ENCODE results near the gene P4HA3. TPM values are rescaled to one million over a fixed set of nuclear protein-coding genes. Genes with fewer than 3 reads are reported as not detected.

Gene P4HA3
- total and polyA plus RNA-seq, 8 donors = 1.3 to 12.1 (median 2.5) TPM

DNA sequence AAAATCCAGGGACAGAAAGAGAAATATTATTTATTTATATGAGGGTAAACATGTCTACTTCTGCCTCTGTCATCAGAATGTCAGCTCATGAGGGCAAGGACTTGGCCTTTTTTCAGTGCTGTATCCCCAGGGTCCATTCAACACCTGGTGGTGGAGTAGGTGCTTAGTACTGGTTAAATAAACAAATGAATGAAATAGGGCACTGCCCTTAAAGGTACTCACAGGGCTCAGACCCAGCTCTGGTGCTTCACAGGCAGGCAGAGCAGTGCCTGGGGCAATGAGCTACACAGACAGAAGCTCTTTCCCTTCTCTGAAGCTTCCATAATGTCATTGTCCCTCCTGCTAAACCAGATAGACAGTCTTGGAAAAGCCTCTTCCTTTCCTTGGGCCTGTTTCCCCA is 30.9 kb downstream of the P4HA3 start:
- ATAC-seq (peak; percentile 74), DNase-seq (no peak)
- Histone ChIP-seq H3K4me3 (no peak overlapping the region), H3K9me3 (no peaks in the 10 kb centered on the region), H3K27me3 (no peaks in the 10 kb centered on the region), H3K4me1 (peaks cover 7 to 10% of the 10 kb centered on the region in 2 donors), H3K36me3 (no peaks in the 10 kb centered on the region), H3K27ac (peak overlapping the region in 1 of 2 donors; percentile 52)
- intact Hi-C loops (cut with DNase I) = no loop called here
- TF ChIP-seq, protein P1, sequence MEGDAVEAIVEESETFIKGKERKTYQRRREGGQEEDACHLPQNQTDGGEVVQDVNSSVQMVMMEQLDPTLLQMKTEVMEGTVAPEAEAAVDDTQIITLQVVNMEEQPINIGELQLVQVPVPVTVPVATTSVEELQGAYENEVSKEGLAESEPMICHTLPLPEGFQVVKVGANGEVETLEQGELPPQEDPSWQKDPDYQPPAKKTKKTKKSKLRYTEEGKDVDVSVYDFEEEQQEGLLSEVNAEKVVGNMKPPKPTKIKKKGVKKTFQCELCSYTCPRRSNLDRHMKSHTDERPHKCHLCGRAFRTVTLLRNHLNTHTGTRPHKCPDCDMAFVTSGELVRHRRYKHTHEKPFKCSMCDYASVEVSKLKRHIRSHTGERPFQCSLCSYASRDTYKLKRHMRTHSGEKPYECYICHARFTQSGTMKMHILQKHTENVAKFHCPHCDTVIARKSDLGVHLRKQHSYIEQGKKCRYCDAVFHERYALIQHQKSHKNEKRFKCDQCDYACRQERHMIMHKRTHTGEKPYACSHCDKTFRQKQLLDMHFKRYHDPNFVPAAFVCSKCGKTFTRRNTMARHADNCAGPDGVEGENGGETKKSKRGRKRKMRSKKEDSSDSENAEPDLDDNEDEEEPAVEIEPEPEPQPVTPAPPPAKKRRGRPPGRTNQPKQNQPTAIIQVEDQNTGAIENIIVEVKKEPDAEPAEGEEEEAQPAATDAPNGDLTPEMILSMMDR (IDR thresholded peaks at IDR 0.05) = no peak

DNA sequence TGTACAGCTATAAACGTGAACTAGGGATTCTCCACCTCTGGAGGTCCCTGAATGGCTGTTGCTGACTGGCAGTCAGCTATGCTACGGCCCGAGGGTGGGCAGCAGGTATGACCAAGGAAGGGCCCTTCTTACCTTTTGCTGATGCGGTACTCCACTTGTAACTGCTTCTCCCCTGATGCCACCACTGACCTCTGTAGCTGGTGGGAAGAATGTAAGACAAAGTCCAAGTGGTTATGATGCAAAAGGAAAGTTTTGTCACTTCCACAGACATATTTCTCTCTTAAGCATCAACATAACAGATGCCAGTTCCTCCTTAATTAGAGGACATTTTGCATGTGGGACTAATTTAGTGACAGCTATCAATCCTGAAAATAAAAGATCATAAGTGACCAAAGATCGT is 32.2 kb downstream of the P4HA3 start:
- intact Hi-C loops (cut with DNase I) = no loop called here
- H3K27me3 ChIP-seq = no peaks in the 10 kb centered on the region
- no peak for ATAC-seq

GRCh38 chr11:74278721-74279161 is 32.7 kb downstream of the P4HA3 start:
- peak overlapping the region in 1 of 2 donors; percentile 52 for H3K27ac ChIP-seq
- ATAC-seq (peak; percentile 52), DNase-seq (peak in 1 of 4 donors; percentile 81)

More for the DNA sequence above, 32.2 kb downstream of the P4HA3 start:
- Histone ChIP-seq H3K4me3 (no peak overlapping the region), H3K4me1 (peaks cover 7 to 10% of the 10 kb centered on the region in 2 donors), H3K36me3 (no peaks in the 10 kb centered on the region), H3K9me3 (no peaks in the 10 kb centered on the region), H3K27ac (peak overlapping the region in 1 of 2 donors; percentile 52)
- DNase-seq = no peak
- TF ChIP-seq, protein P1 (IDR thresholded peaks at IDR 0.05) = no peak

GRCh38 chr11:74278103-74278502 is 33.3 kb downstream of the P4HA3 start:
- Histone ChIP-seq H3K27ac (peak overlapping the region in 1 of 2 donors; percentile 19), H3K4me1 (peaks cover 5 to 7% of the 10 kb centered on the region in 2 donors), H3K9me3 (no peaks in the 10 kb centered on the region), H3K36me3 (no peaks in the 10 kb centered on the region), H3K4me3 (no peak overlapping the region), H3K27me3 (no peaks in the 10 kb centered on the region)
- intact Hi-C loops (cut with DNase I) = no loop called here
- TF ChIP-seq, protein P1 (IDR thresholded peaks at IDR 0.05) = no peak
- no peak for DNase-seq
- ATAC-seq = no peak

More at GRCh38 chr11:74278721-74279161, 32.7 kb downstream of the P4HA3 start:
- peaks cover 7 to 10% of the 10 kb centered on the region in 2 donors for H3K4me1 ChIP-seq
- no peaks in the 10 kb centered on the region for H3K27me3 ChIP-seq
- intact Hi-C loops (cut with DNase I) = no loop called here
- no peaks in the 10 kb centered on the region for H3K9me3 ChIP-seq
- H3K36me3 ChIP-seq = no peaks in the 10 kb centered on the region
- H3K4me3 ChIP-seq = no peak overlapping the region
- TF ChIP-seq, protein P1 (IDR thresholded peaks at IDR 0.05) = no peak

- Histone ChIP-seq H3K27ac (no peak overlapping the region), H3K36me3 (no peaks in the 10 kb centered on the region), H3K4me3 (no peak overlapping the region), H3K4me1 (peaks cover 4 to 7% of the 10 kb centered on the region in 2 donors), H3K9me3 (no peaks in the 10 kb centered on the region), H3K27me3 (no peaks in the 10 kb centered on the region)
- TF ChIP-seq, protein P1 (IDR thresholded peaks at IDR 0.05) = no peak
- intact Hi-C loops (cut with DNase I) = no loop called here
- ATAC-seq (no peak), DNase-seq (no peak)
Observed at GRCh38 chr11:74276581-74276980, 34.9 kb downstream of the P4HA3 start.
